ENCODE results near the gene STEAP1. TPM values are rescaled to one million over a fixed set of nuclear protein-coding genes. Genes with fewer than 3 reads are reported as not detected.
"Not testable (repeated sequence)": the region's sequence is repeated elsewhere in the genome, so short reads cannot be mapped to it uniquely, and the experiment has no call there.

STEAP1 gene
- total RNA-seq: 5.7 and 6.9 TPM in 2 replicates

GRCh38 chr7:90153943-90154771 is at the start of gene STEAP1:
TSS of gene STEAP1 (plus strand) at chr7:90154469. CDS start at chr7:90159789, 5,320 bp downstream.
- peak; percentile 51 for DNase-seq (ENCODE audit: low read depth)
- H3K36me3 ChIP-seq (ENCODE audit: control insufficient read depth, insufficient read depth, low read length); H3K27me3 ChIP-seq (ENCODE audit: control insufficient read depth, insufficient read depth, low read length): not testable (repeated sequence)
- peak; percentile 72 for TF ChIP-seq CTCF (IDR thresholded peaks at IDR 0.05; ENCODE audit: insufficient read depth, low read length, poor library complexity, severe bottlenecking)
- peak within 1 kb of the TSS; percentile 49 for H3K4me3 ChIP-seq (ENCODE audit: low read depth, low read length)

GRCh38 chr7:90114972-90115371 is 39.3 kb upstream of the STEAP1 start:
- H3K36me3 ChIP-seq (ENCODE audit: control insufficient read depth, insufficient read depth, low read length); H3K4me3 ChIP-seq (ENCODE audit: low read depth, low read length); DNase-seq (ENCODE audit: low read depth): not testable (repeated sequence)
- H3K27me3 ChIP-seq (ENCODE audit: control insufficient read depth, insufficient read depth, low read length): peaks cover 17% of the 10 kb centered on the region

- H3K36me3 ChIP-seq (ENCODE audit: control insufficient read depth, insufficient read depth, low read length); DNase-seq (ENCODE audit: low read depth): not testable (repeated sequence)
- Histone ChIP-seq H3K27me3 (ENCODE audit: control insufficient read depth, insufficient read depth, low read length) (peaks cover 17% of the 10 kb centered on the region), H3K4me3 (ENCODE audit: low read depth, low read length) (peak overlapping the region; percentile 23)
These were observed 35.6 kb upstream of the STEAP1 start for GRCh38 chr7:90118551-90119177.

GRCh38 chr7:90119178-90119971 is 34.9 kb upstream of the STEAP1 start:
- Histone ChIP-seq H3K36me3 (ENCODE audit: control insufficient read depth, insufficient read depth, low read length) (no peaks in the 10 kb centered on the region), H3K4me3 (ENCODE audit: low read depth, low read length) (peak overlapping the region; percentile 23), H3K27me3 (ENCODE audit: control insufficient read depth, insufficient read depth, low read length) (peaks cover 17% of the 10 kb centered on the region)
- no peak for DNase-seq (ENCODE audit: low read depth)
- TF ChIP-seq CTCF (IDR thresholded peaks at IDR 0.05; ENCODE audit: insufficient read depth, low read length, poor library complexity, severe bottlenecking): no peak

GRCh38 chr7:90120205-90120604 is 34.1 kb upstream of the STEAP1 start:
- H3K27me3 ChIP-seq (ENCODE audit: control insufficient read depth, insufficient read depth, low read length): peaks cover 17% of the 10 kb centered on the region
- not testable (repeated sequence) for H3K4me3 ChIP-seq (ENCODE audit: low read depth, low read length); H3K36me3 ChIP-seq (ENCODE audit: control insufficient read depth, insufficient read depth, low read length); DNase-seq (ENCODE audit: low read depth)

GRCh38 chr7:90131746-90132145 is 22.5 kb upstream of the STEAP1 start:
- not testable (repeated sequence) for H3K4me3 ChIP-seq (ENCODE audit: low read depth, low read length); DNase-seq (ENCODE audit: low read depth); H3K27me3 ChIP-seq (ENCODE audit: control insufficient read depth, insufficient read depth, low read length); H3K36me3 ChIP-seq (ENCODE audit: control insufficient read depth, insufficient read depth, low read length)

- DNase-seq (ENCODE audit: low read depth); H3K27me3 ChIP-seq (ENCODE audit: control insufficient read depth, insufficient read depth, low read length); H3K36me3 ChIP-seq (ENCODE audit: control insufficient read depth, insufficient read depth, low read length); H3K4me3 ChIP-seq (ENCODE audit: low read depth, low read length): not testable (repeated sequence)
These were observed 6.9 kb upstream of the STEAP1 start for GRCh38 chr7:90147079-90147960.
